ENCODE data around the gene ZNF319.

GRCh38 chr16:57999366-57999970 lies 1.0 kb downstream of the ZNF319 start:
- TF ChIP-seq, protein P1, sequence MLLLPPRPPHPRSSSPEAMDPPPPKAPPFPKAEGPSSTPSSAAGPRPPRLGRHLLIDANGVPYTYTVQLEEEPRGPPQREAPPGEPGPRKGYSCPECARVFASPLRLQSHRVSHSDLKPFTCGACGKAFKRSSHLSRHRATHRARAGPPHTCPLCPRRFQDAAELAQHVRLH (CRISPR knock-in tag; IDR thresholded peaks at IDR 0.05; ENCODE audit: borderline replicate concordance, low read depth), result 0 out of 2 replicates have a peak, but pooled peaks have one; percentile 57
- TF ChIP-seq FOXJ3 (CRISPR knock-in tag; IDR thresholded peaks at IDR 0.05; ENCODE audit: borderline replicate concordance) (no peak), ZNF513 (CRISPR knock-in tag; conservative IDR thresholded peaks at IDR 0.05) (no peak), ZFP36L1 (CRISPR knock-in tag; IDR thresholded peaks at IDR 0.05) (no peak), NFATC3 (CRISPR knock-in tag; IDR thresholded peaks at IDR 0.05) (no peak), NAIF1 (CRISPR knock-in tag; IDR thresholded peaks at IDR 0.05; ENCODE audit: borderline replicate concordance) (no peak), MLLT10 (CRISPR knock-in tag; IDR thresholded peaks at IDR 0.05) (no peak), ZNF232 (CRISPR knock-in tag; IDR thresholded peaks at IDR 0.05; ENCODE audit: borderline replicate concordance) (no peak)
